HepG2 (cell line): ENCODE results near the gene POLR3H. TPM values are rescaled to one million over a fixed set of nuclear protein-coding genes. Genes with fewer than 3 reads are reported as not detected.
A peak's percentile ranks its signal among the peaks of the same experiment; 100 is the strongest.

ENCODE experiments used
- ATAC-seq: fragments of 200-7000 bp; cut with Tn5 transposase; 3 replicates; pipeline ENCODE4 v1.9.1; 2020; ENCODE audit warnings: mild to moderate bottlenecking, moderate library complexity
- BruUV-seq: library from RNA; stranded (reverse); fragments of 400-500 nt; replicated peaks from 2 replicates; lab custom pipeline; 2021; lab: Mats Ljungman, UMichigan
- CTCF ChIA-PET: fragments of 300-600 bp; formaldehyde crosslinking; extraction: SDS; loops from one replicate; lab custom pipeline; 2021; ENCODE audit warnings: low total read pairs, inconsistent platforms, low intra/inter-chr PET ratio; lab: Yijun Ruan, JAX
- POLR2A ChIA-PET: fragments of 350-600 bp; sonication (Branson Sonifier 250); formaldehyde crosslinking; loops from one replicate; lab custom pipeline; 2020; ENCODE audit warnings: antibody characterized with exemption, inconsistent platforms; lab: Yijun Ruan, JAX
- DNase-seq: peaks from one replicate; pipeline ENCODE4 v3.0.0-alpha.2; 2015; ENCODE audit warnings: low spot score
- FAIRE-seq: peaks from 3 replicates; lab custom pipeline; 2011; peaks lifted over from hg19 to GRCh38; lab: Jason Lieb, UNC
- H2AFZ ChIP-seq: one replicate; pipeline ENCODE4 v1.6.1; 2011; ENCODE audit warnings: low read length, inconsistent platforms
- H3K27ac ChIP-seq: fragments of 300-600 bp; 3 replicates; pipeline ENCODE4 v1.8.0; 2011; ENCODE audit warnings: mixed run types, mild to moderate bottlenecking, mixed read lengths, low read length, inconsistent platforms; ENCODE audit not compliant: insufficient read depth; ENCODE audit errors: extremely low read length
- H3K27me3 ChIP-seq, 2 experiments: fragments of 200-600 bp in 1 of 2; 2 replicates in 1 of 2; 3 replicates in 1 of 2; pipeline versions ENCODE4 v1.6.0 to v1.8.0; 2011; ENCODE audit warnings: low read length in 2 of 2, mild to moderate bottlenecking in 2 of 2, moderate library complexity in 2 of 2, inconsistent platforms in 1 of 2; ENCODE audit not compliant: insufficient read depth in 2 of 2, control insufficient read depth in 1 of 2
- H3K36me3 ChIP-seq, 2 experiments: fragments of 200-600 bp in 1 of 2; replicated peaks in 1 of 2; 2 replicates in 1 of 2; 3 replicates in 1 of 2; pipeline versions ENCODE4 v1.5.1 to v1.8.0; 2011; ENCODE audit warnings: low read length in 2 of 2, inconsistent platforms in 1 of 2; ENCODE audit not compliant: insufficient read depth in 2 of 2, control insufficient read depth in 1 of 2
- H3K4me1 ChIP-seq: 2 replicates; pipeline ENCODE4 v1.5.1; 2012; ENCODE audit warnings: low read length, inconsistent platforms; ENCODE audit not compliant: insufficient read depth
- H3K4me2 ChIP-seq: 2 replicates; pipeline ENCODE4 v1.6.0; 2011; ENCODE audit warnings: low read depth, low read length, inconsistent platforms
- H3K4me3 ChIP-seq, 3 experiments: fragments of 200-600 bp in 1 of 3; sonication (generic), shearing (Covaris generic) in 1 of 3; replicated peaks in 1 of 3; 2 replicates each; pipeline ENCODE4 v1.5.1; 2011 to 2016; ENCODE audit warnings: low read length in 3 of 3, inconsistent platforms in 2 of 3, low read depth in 2 of 3, mild to moderate bottlenecking in 2 of 3, control low read depth in 1 of 3, mixed read lengths in 1 of 3; ENCODE audit not compliant: insufficient read depth in 1 of 3
- H3K79me2 ChIP-seq: one replicate; pipeline ENCODE4 v1.6.1; 2011; ENCODE audit warnings: low read length, inconsistent platforms; ENCODE audit not compliant: insufficient read depth
- H3K9ac ChIP-seq: 2 replicates; pipeline ENCODE4 v1.6.0; 2011; ENCODE audit warnings: mild to moderate bottlenecking, low read depth, low read length, inconsistent platforms; ENCODE audit not compliant: insufficient read depth
- H3K9me3 ChIP-seq: 2 replicates; pipeline ENCODE4 v1.5.1; 2012; ENCODE audit warnings: mild to moderate bottlenecking, low read length
- H4K20me1 ChIP-seq: 2 replicates; pipeline ENCODE4 v1.6.0; 2011; ENCODE audit warnings: inconsistent platforms, mild to moderate bottlenecking, low read length, moderate library complexity; ENCODE audit not compliant: insufficient read depth
- AKAP8 ChIP-seq: sonication (generic); formaldehyde crosslinking; IDR thresholded peaks from 2 replicates; pipeline ENCODE4 v1.5.1; 2020; ENCODE audit warnings: mild to moderate bottlenecking, missing genetic modification reagents
- POLR2G ChIP-seq: fragments of 200-400 bp; formaldehyde crosslinking; IDR thresholded peaks from 2 replicates; pipeline ENCODE4 v1.6.1; 2018; ENCODE audit warnings: mild to moderate bottlenecking, low read depth, low read length, moderate library complexity
- ZMYM4 ChIP-seq: sonication (generic); formaldehyde crosslinking; IDR thresholded peaks from 2 replicates; pipeline ENCODE4 v1.8.1; 2023; ENCODE audit warnings: mild to moderate bottlenecking, missing genetic modification reagents
- ZNF687 ChIP-seq: sonication (generic); formaldehyde crosslinking; IDR thresholded peaks from 2 replicates; pipeline ENCODE4 v1.5.1; 2020; ENCODE audit warnings: mild to moderate bottlenecking, missing genetic modification reagents, moderate library complexity
- WGBS: methylation state at CpG from one replicate; pipeline ENCODE4 v1.1.6; 2017; ENCODE audit warnings: low lambda C conversion rate; 5-methylcytosine and 5-hydroxymethylcytosine counted together
- in situ Hi-C: cut with HindIII; loops from 2 replicates; pipeline ENCODE4 v1.10.0; 2017; ENCODE audit warnings: low pct_unique_long_range_greater_than_20kb; ENCODE audit not compliant: extremely low pct_ligation_motif_present
- intact Hi-C: fragments of 100-400 bp; cut with micrococcal nuclease; formaldehyde crosslinking; loops from one replicate; pipeline ENCODE4 v1.10.0; 2022; ENCODE audit not compliant: unreplicated experiment
- polyA plus RNA-seq, 8 experiments: library from polyadenylated mRNA; depleted of rRNA in 3 of 8; stranded (reverse) in 7 of 8; unstranded in 1 of 8; fragments of >200 nt; fragmentation: Illumina TruSeq in 4 of 8; extraction: Trizol in 4 of 8; gene quantifications; 2 replicates each; pipeline versions ENCODE4 v1.2.1 to v1.2.3, GENCODE V29; 2011 to 2016; ENCODE audit warnings: low read depth in 4 of 8, missing spikeins in 1 of 8, mixed read lengths in 1 of 8; ENCODE audit not compliant: insufficient read depth in 1 of 8
- total RNA-seq, 5 experiments: library from RNA; depleted of rRNA; stranded (reverse); fragments of >200 nt; fragmentation: Illumina TruSeq; extraction: Trizol; gene quantifications; 2 replicates each; pipeline ENCODE4 v1.2.3, GENCODE V29; 2016; ENCODE audit warnings: low read depth in 1 of 5
- TF ChIP-seq, protein P1 (sequence below): sonication (generic); formaldehyde crosslinking; IDR thresholded peaks from 2 replicates; pipeline ENCODE4 v1.9.0; 2022; ENCODE audit warnings: missing genetic modification reagents, mild to moderate bottlenecking, borderline replicate concordance

Gene POLR3H
- total and polyA plus RNA-seq, 2 of the 13 experiments (the other 11 are each of a cell fraction or from before 2014, with no cell fraction given), result 10.3 to 28.6 TPM

DNA sequence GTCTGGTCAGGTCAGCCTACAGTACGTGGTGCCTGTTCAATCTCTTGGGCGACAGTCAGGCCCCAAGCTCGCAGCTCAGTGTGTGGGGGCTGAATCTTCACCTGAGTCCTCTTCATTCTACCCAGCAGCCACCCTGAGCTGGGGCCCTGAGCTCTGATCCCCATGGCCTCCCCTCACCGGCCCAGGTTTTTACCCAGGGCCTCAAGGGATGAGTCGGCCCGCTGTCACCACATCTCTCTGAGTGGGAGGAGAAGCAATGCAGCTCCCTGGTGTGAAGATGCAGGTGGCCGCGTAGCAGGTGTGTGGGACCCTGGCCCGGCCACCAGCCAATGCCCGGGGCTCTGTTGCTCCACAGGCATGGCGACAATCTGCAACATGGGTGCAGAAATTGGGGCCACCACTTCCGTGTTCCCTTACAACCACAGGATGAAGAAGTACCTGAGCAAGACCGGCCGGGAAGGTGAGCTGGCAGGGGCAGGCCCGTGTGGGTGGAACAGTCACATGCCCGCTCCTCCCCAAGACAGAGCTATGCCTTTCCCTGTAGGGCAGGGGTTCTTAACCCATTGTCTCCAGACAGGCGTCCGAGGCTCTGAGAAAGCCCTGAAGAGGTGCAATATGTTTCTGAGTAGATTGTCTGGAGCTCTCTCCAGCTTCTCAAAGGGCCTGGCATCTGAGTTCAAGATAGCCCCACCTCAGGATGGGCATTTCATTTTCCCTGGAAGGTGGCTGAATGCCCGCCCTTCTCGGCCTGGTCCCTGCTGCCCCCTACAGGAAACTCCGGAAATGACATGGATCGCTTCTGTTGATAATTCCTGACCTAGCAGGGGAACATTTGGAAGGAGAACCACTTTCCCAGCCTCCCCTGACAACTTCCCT is 26.9 kb downstream of the POLR3H start (continued):
- TF ChIP-seq ZNF687 (CRISPR knock-in tag), result peak; percentile 16; the same call in 1 of the 2 replicates
- no peak for TF ChIP-seq ZMYM4 (CRISPR knock-in tag)
- TF ChIP-seq, protein P1, sequence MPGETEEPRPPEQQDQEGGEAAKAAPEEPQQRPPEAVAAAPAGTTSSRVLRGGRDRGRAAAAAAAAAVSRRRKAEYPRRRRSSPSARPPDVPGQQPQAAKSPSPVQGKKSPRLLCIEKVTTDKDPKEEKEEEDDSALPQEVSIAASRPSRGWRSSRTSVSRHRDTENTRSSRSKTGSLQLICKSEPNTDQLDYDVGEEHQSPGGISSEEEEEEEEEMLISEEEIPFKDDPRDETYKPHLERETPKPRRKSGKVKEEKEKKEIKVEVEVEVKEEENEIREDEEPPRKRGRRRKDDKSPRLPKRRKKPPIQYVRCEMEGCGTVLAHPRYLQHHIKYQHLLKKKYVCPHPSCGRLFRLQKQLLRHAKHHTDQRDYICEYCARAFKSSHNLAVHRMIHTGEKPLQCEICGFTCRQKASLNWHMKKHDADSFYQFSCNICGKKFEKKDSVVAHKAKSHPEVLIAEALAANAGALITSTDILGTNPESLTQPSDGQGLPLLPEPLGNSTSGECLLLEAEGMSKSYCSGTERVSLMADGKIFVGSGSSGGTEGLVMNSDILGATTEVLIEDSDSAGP (CRISPR knock-in tag), result no peak; the same call in 1 of the 2 replicates

DNA sequence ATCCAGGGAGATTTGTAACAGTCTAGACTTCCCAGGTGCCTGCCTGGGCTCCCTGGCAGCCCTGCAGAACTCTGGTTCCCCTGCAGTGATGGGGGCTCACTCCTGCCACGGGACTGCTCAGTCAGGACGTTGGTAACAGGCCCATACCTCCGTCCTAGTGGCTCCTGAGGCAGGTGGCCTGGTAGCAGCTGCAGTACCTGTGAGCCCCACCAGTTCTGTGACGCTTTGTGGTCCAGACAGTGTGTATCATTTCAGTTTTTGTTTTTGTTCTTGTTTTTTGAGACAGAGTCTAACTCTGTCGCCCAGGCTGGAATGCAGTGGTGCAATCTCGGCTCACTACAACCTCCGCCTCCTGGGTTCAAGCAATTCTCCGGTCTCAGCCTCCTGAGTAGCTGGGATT is 27.8 kb downstream of the POLR3H start:
- ATAC-seq, result peak; percentile 44
- WGBS, result 97% methylated on average over 6 of the region's 8 CpGs
- TF ChIP-seq AKAP8 (CRISPR knock-in tag) (no peak), POLR2G (0 out of 2 replicates have a peak, but pooled peaks have one; percentile 11)
- TF ChIP-seq, all 625 proteins: peak for 1
- FAIRE-seq (no peak), DNase-seq (no peak)
- Histone ChIP-seq H3K36me3 (peaks cover 10 to 61% of the 10 kb centered on the region in 2 experiments; a peak in 3 of 5 replicates), H3K4me2 (no peak overlapping the region), H3K9ac (no peak overlapping the region), H2AFZ (no peak overlapping the region), H3K9me3 (no peaks in the 10 kb centered on the region), H3K4me3 (no peak overlapping the region), H3K27me3 (no peaks in the 10 kb centered on the region), H3K27ac (no peak overlapping the region), H3K4me1 (peaks cover 10% of the 10 kb centered on the region), H4K20me1 (no peaks in the 10 kb centered on the region), H3K79me2 (no peaks in the 10 kb centered on the region)
- intact Hi-C loops (loop anchor here (2.0 kb wide), 1 partner anchor 114 kb away; no protein-coding TSS in a partner anchor), in situ Hi-C loops (loop anchor here (5.0 kb wide), 1 partner anchor 114 kb away; no protein-coding TSS in a partner anchor)
- BruUV-seq, result no TSS peak
- ChIA-PET CTCF (interaction anchor here (3.5 kb wide), 1 partner anchor 113 kb away, joined by 37 read pairs; no protein-coding TSS in a partner anchor), POLR2A (interaction anchor here (0.6 kb wide), 1 partner anchor 40 kb away, joined by 3 read pairs; no protein-coding TSS in a partner anchor)
